ENCODE measurements around the gene KLF16.

Gene KLF16

DNA sequence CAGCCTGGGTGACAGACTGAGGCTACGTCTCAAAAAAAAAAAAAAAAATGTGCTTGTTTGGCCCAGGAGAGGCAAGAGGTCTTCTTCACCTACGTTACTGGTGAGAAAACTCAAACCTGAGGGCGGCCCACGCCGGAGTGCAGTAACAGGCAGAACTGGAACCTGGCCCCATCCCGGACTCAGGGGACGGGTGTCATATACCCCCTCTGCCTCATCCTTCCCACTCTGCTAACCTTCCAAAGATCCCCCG lies 41.4 kb upstream of the KLF16 start:
- no peaks in the 10 kb centered on the region for H3K27me3 Mint-ChIP-seq (ENCODE audit: low read depth, poor library complexity)

GRCh38 chr19:1902923-1903322 lies 39.5 kb upstream of the KLF16 start:
- Mint-ChIP-seq H3K27ac (no peak overlapping the region), H3K4me3 (no peak overlapping the region), H3K36me3 (ENCODE audit: low read depth) (no peaks in the 10 kb centered on the region), H3K4me1 (peaks cover 19% of the 10 kb centered on the region), H3K27me3 (ENCODE audit: low read depth, poor library complexity) (no peaks in the 10 kb centered on the region), H3K9me3 (no peaks in the 10 kb centered on the region)
- no peak for TF ChIP-seq CTCF (IDR thresholded peaks at IDR 0.05)
- no peak for DNase-seq

More for the DNA sequence above, 41.4 kb upstream of the KLF16 start:
- H3K4me3 Mint-ChIP-seq: peak overlapping the region; percentile 32
- H3K4me1 Mint-ChIP-seq: peaks cover 22% of the 10 kb centered on the region
- no peak for TF ChIP-seq CTCF (IDR thresholded peaks at IDR 0.05)
- H3K36me3 Mint-ChIP-seq (ENCODE audit: low read depth): no peaks in the 10 kb centered on the region
- DNase-seq: no peak
- no peaks in the 10 kb centered on the region for H3K9me3 Mint-ChIP-seq
- peak overlapping the region; percentile 89 for H3K27ac Mint-ChIP-seq

GRCh38 chr19:1901940-1902404 lies 38.6 kb upstream of the KLF16 start:
- no peak overlapping the region for H3K4me3 Mint-ChIP-seq
- no peaks in the 10 kb centered on the region for H3K9me3 Mint-ChIP-seq
- H3K27ac Mint-ChIP-seq: no peak overlapping the region
- DNase-seq: no peak
- TF ChIP-seq CTCF (IDR thresholded peaks at IDR 0.05): no peak
- H3K4me1 Mint-ChIP-seq: peaks cover 25% of the 10 kb centered on the region
- H3K36me3 Mint-ChIP-seq (ENCODE audit: low read depth): no peaks in the 10 kb centered on the region
- peaks cover 4% of the 10 kb centered on the region for H3K27me3 Mint-ChIP-seq (ENCODE audit: low read depth, poor library complexity)

DNA sequence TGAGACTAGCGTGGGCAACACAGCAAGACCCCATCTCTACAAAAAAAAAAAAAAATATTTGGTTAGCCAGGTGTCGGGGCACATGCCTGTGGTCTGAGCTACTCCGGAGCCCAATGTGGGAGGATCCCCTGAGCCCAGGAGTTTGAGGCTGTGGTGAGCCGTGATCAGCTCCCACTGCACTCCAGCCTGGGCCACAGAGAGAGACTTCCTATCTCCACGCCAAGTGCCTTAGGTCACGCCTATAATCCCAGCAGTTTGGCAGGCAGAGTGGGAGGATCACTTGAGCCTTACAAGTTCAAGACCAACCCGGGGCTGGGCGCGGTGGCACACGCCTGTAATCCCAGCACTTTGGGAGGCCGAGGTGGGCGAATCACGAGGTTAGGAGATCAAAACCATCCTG lies 33.1 kb upstream of the KLF16 start:
- Mint-ChIP-seq H3K36me3 (ENCODE audit: low read depth) (no peaks in the 10 kb centered on the region), H3K4me3 (no peak overlapping the region), H3K27me3 (ENCODE audit: low read depth, poor library complexity) (peaks cover 4% of the 10 kb centered on the region), H3K4me1 (peaks cover 7% of the 10 kb centered on the region), H3K9me3 (no peaks in the 10 kb centered on the region), H3K27ac (no peak overlapping the region)
- DNase-seq: no peak
- TF ChIP-seq CTCF (IDR thresholded peaks at IDR 0.05): no peak

DNA sequence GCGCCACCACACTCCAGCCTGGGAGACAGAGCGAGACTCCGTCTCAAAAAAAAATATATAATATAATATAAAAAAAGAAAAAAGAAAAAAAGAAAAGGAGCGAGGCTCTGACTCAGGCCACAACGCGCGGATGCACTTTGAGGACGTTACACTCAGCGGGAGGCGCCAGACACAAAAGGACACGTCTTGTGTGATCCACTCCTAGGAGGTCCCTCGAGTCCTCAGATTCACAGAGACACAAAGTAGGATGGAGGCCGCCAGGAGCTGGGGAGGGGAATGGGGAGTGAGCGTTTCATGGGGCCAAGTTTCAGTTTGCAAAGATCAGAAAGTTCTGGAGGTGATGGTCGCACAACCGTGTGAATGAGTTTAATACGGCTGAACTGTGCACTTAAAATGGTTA lies 30.4 kb upstream of the KLF16 start:
- H3K9me3 Mint-ChIP-seq: no peaks in the 10 kb centered on the region
- no peak for DNase-seq
- peaks cover 7% of the 10 kb centered on the region for H3K27me3 Mint-ChIP-seq (ENCODE audit: low read depth, poor library complexity)
- no peaks in the 10 kb centered on the region for H3K36me3 Mint-ChIP-seq (ENCODE audit: low read depth)
- no peak overlapping the region for H3K4me3 Mint-ChIP-seq
- H3K4me1 Mint-ChIP-seq: peaks cover 7% of the 10 kb centered on the region
- no peak overlapping the region for H3K27ac Mint-ChIP-seq
- no peak for TF ChIP-seq CTCF (IDR thresholded peaks at IDR 0.05)

DNA sequence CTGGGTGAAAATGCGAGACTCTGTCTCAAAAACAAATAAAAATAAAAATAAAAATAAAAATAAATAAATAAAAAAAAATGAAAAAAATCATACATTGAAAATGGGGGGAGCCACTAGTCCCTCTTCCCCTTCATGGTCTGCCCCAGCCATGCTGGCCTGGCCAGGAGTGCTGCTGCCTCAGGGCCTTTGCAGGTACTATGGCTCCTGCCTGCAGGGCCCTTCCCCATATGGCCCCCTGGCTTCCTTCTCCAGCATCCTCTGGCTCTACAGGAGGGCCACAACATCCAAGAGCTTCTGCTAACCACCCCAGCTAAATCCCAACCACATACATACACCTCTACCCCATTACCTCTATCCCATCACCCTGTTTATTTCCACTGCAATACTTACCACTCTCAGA lies 26.5 kb upstream of the KLF16 start:
- DNase-seq: no peak
- no peaks in the 10 kb centered on the region for H3K9me3 Mint-ChIP-seq
- TF ChIP-seq CTCF (IDR thresholded peaks at IDR 0.05): no peak
- H3K27ac Mint-ChIP-seq: no peak overlapping the region
- H3K36me3 Mint-ChIP-seq (ENCODE audit: low read depth): no peaks in the 10 kb centered on the region
- H3K4me3 Mint-ChIP-seq: no peak overlapping the region
- H3K4me1 Mint-ChIP-seq: peaks cover 10% of the 10 kb centered on the region
- H3K27me3 Mint-ChIP-seq (ENCODE audit: low read depth, poor library complexity): peaks cover 8% of the 10 kb centered on the region

All from nephron progenitor cell (in vitro differentiated cells).